DND-41 (cell line): ENCODE results near the gene F11.

Source experiments
- EZH2 ChIP-seq: IDR thresholded peaks from 3 replicates; pipeline ENCODE4 v1.6.1; 2012; ENCODE audit warnings: borderline replicate concordance, low read depth, mild to moderate bottlenecking, moderate library complexity, low read length, inconsistent platforms; ENCODE audit not compliant: severe bottlenecking
- TF ChIP-seq, protein P1 (sequence below): IDR thresholded peaks from 2 replicates; pipeline ENCODE4 v1.5.1; 2012; ENCODE audit warnings: borderline replicate concordance, low read length, moderate library complexity, mild to moderate bottlenecking; ENCODE audit not compliant: poor library complexity, severe bottlenecking; ENCODE audit errors: extremely low read depth

DNA sequence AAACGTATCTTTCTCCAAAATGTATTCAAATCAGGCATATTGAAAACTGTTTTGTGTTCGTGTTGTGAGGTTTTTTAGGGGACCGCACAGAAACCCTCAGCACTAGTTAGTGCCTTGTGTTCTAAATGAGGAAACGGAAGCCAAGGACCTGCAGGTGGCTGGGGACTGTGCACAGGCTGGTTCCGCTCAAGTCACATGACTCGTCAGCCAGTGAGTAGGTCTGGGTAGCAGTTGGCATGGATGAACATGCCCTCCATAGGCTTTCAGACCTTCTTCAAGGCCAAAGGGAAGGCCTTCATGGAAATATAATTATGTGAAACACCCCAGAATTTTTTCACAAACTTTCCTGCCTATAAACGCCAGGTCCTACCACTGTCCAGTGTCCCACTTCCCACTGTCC, 1.3 kb upstream of the F11 start:
- TF ChIP-seq, protein P1, sequence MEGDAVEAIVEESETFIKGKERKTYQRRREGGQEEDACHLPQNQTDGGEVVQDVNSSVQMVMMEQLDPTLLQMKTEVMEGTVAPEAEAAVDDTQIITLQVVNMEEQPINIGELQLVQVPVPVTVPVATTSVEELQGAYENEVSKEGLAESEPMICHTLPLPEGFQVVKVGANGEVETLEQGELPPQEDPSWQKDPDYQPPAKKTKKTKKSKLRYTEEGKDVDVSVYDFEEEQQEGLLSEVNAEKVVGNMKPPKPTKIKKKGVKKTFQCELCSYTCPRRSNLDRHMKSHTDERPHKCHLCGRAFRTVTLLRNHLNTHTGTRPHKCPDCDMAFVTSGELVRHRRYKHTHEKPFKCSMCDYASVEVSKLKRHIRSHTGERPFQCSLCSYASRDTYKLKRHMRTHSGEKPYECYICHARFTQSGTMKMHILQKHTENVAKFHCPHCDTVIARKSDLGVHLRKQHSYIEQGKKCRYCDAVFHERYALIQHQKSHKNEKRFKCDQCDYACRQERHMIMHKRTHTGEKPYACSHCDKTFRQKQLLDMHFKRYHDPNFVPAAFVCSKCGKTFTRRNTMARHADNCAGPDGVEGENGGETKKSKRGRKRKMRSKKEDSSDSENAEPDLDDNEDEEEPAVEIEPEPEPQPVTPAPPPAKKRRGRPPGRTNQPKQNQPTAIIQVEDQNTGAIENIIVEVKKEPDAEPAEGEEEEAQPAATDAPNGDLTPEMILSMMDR = no peak
- no peak for TF ChIP-seq EZH2
